22Rv1 (cell line): ENCODE data around the gene BATF2.

Experiments used
- CTCF ChIP-seq: fragments of 450-650 bp; IDR thresholded peaks from 2 replicates; pipeline ENCODE4 v1.5.1; 2017; ENCODE audit warnings: mild to moderate bottlenecking
- ZFX ChIP-seq: fragments of 450-650 bp; IDR thresholded peaks from 2 replicates; pipeline ENCODE4 v1.6.1; 2017; ENCODE audit warnings: antibody characterized with exemption, borderline replicate concordance

- TF ChIP-seq CTCF (no peak), ZFX (no peak)
These were observed 38.8 kb upstream of the BATF2 start for GRCh38 chr11:65035579-65035978.
